Thyroid gland (tissue), 4 donors: Measurements from ENCODE around the gene F9.

Source experiments
- CTCF ChIP-seq, 6 experiments: fragments of 200-600 bp in 3 of 6; fragments of 450-650 bp in 3 of 6; sonication (generic) in 3 of 6; IDR thresholded peaks; one replicate each; pipeline ENCODE4 v1.5.1; 2016 to 2019; ENCODE audit warnings: antibody characterized with exemption in 6 of 6, mild to moderate bottlenecking in 2 of 6, inconsistent platforms in 1 of 6, moderate library complexity in 1 of 6
- POLR2A ChIP-seq, 2 donors: fragments of 450-650 bp; IDR thresholded peaks; one replicate each; pipeline ENCODE4 v1.6.1; 2017; ENCODE audit warnings: antibody characterized with exemption in 2 of 2, mild to moderate bottlenecking in 2 of 2, moderate library complexity in 1 of 2

GRCh38 chrX:139560221-139560620 lies 29.7 kb downstream of the F9 start:
- TF ChIP-seq POLR2A (IDR thresholded peaks at IDR 0.05) = no peak
- TF ChIP-seq CTCF (IDR thresholded peaks at IDR 0.05) = no peak
